Measurements from ENCODE around the gene SEM1.

GRCh38 chr7:96649981-96650380, 59.7 kb downstream of the SEM1 start:
- TF ChIP-seq CTCF (IDR thresholded peaks at IDR 0.05; ENCODE audit: insufficient read depth, low read length): no peak
- TF ChIP-seq, protein P1, sequence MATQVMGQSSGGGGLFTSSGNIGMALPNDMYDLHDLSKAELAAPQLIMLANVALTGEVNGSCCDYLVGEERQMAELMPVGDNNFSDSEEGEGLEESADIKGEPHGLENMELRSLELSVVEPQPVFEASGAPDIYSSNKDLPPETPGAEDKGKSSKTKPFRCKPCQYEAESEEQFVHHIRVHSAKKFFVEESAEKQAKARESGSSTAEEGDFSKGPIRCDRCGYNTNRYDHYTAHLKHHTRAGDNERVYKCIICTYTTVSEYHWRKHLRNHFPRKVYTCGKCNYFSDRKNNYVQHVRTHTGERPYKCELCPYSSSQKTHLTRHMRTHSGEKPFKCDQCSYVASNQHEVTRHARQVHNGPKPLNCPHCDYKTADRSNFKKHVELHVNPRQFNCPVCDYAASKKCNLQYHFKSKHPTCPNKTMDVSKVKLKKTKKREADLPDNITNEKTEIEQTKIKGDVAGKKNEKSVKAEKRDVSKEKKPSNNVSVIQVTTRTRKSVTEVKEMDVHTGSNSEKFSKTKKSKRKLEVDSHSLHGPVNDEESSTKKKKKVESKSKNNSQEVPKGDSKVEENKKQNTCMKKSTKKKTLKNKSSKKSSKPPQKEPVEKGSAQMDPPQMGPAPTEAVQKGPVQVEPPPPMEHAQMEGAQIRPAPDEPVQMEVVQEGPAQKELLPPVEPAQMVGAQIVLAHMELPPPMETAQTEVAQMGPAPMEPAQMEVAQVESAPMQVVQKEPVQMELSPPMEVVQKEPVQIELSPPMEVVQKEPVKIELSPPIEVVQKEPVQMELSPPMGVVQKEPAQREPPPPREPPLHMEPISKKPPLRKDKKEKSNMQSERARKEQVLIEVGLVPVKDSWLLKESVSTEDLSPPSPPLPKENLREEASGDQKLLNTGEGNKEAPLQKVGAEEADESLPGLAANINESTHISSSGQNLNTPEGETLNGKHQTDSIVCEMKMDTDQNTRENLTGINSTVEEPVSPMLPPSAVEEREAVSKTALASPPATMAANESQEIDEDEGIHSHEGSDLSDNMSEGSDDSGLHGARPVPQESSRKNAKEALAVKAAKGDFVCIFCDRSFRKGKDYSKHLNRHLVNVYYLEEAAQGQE (IDR thresholded peaks at IDR 0.05; ENCODE audit: insufficient replicate concordance, low read depth): no peak

All from HL-60 (cell line).